Caco-2 (cell line): ENCODE measurements around the gene SYT11. TPM values are rescaled to one million over a fixed set of nuclear protein-coding genes. Genes with fewer than 3 reads are reported as not detected.

ENCODE experiments used
- BruUV-seq: library from RNA; stranded (reverse); fragments of 400-500 nt; replicated peaks from 2 replicates; lab custom pipeline; 2021; lab: Mats Ljungman, UMichigan
- CTCF ChIA-PET: fragments of 300-600 bp; sonication (Branson Sonifier 250); formaldehyde crosslinking; loops from one replicate; lab custom pipeline; 2022; ENCODE audit warnings: antibody characterized with exemption; lab: Charles Lee
- POLR2A ChIA-PET: fragments of 300-600 bp; sonication (Branson Sonifier 250); formaldehyde crosslinking; loops from one replicate; lab custom pipeline; 2022; ENCODE audit warnings: antibody characterized with exemption; lab: Charles Lee
- DNase-seq, 2 experiments: peaks; one replicate each; pipeline versions ENCODE4 v3.0.0 to v3.0.0-alpha.2; 2020 to 2022
- H3K27me3 ChIP-seq: replicated peaks from 2 replicates; pipeline ENCODE4 v1.6.0; 2011; ENCODE audit warnings: low read length; ENCODE audit not compliant: control insufficient read depth, insufficient read depth
- H3K36me3 ChIP-seq: 2 replicates; pipeline ENCODE4 v1.5.1; 2011; ENCODE audit warnings: low read length; ENCODE audit not compliant: control insufficient read depth, insufficient read depth
- H3K4me1 ChIP-seq: fragments of 250-450 bp; sonication (Bioruptor Pico); 2 replicates; pipeline ENCODE4 v1.5.1; 2020; ENCODE audit warnings: mild to moderate bottlenecking
- H3K4me3 ChIP-seq: 2 replicates; pipeline ENCODE4 v1.5.1; 2011; ENCODE audit warnings: low read depth, mild to moderate bottlenecking, control low read depth, low read length
- H3K9me3 ChIP-seq: fragments of 250-450 bp; sonication (Bioruptor Pico); 2 replicates; pipeline ENCODE4 v1.5.1; 2020; ENCODE audit warnings: mild to moderate bottlenecking, moderate library complexity
- H3K27ac Mint-ChIP-seq: one replicate; pipeline ENCODE4 v1.8.0; 2022; ENCODE audit warnings: mixed read lengths; ENCODE audit not compliant: unreplicated experiment
- H3K27me3 Mint-ChIP-seq: one replicate; pipeline ENCODE4 v1.8.0; 2022; ENCODE audit warnings: mixed read lengths; ENCODE audit not compliant: insufficient read depth, unreplicated experiment
- H3K36me3 Mint-ChIP-seq: one replicate; pipeline ENCODE4 v1.8.0; 2022; ENCODE audit warnings: mild to moderate bottlenecking, mixed read lengths; ENCODE audit not compliant: insufficient read depth, unreplicated experiment
- H3K4me1 Mint-ChIP-seq: one replicate; pipeline ENCODE4 v1.8.0; 2022; ENCODE audit warnings: low read depth, mixed read lengths; ENCODE audit not compliant: unreplicated experiment
- H3K4me3 Mint-ChIP-seq: one replicate; pipeline ENCODE4 v1.8.0; 2022; ENCODE audit warnings: mild to moderate bottlenecking, moderate library complexity, mixed read lengths; ENCODE audit not compliant: unreplicated experiment
- H3K9me3 Mint-ChIP-seq: one replicate; pipeline ENCODE4 v1.8.0; 2022; ENCODE audit warnings: mixed read lengths; ENCODE audit not compliant: unreplicated experiment
- CTCF ChIP-seq, 2 experiments: fragments of 200-600 bp in 1 of 2; IDR thresholded peaks; 1 replicate in 1 of 2; 2 replicates in 1 of 2; pipeline versions ENCODE4 v1.5.1 to v1.8.0; 2011 to 2022; ENCODE audit warnings: antibody characterized with exemption in 1 of 2, control low read depth in 1 of 2, inconsistent platforms in 1 of 2, low read depth in 1 of 2, low read length in 1 of 2, mild to moderate bottlenecking in 1 of 2, moderate library complexity in 1 of 2; ENCODE audit not compliant: insufficient read depth in 1 of 2, severe bottlenecking in 1 of 2, unreplicated experiment in 1 of 2
- intact Hi-C: fragments of 100-400 bp; cut with micrococcal nuclease; formaldehyde crosslinking; loops from one replicate; pipeline ENCODE4 v1.10.0; 2022; ENCODE audit not compliant: unreplicated experiment
- total RNA-seq: library from RNA; stranded (reverse); gene quantifications from 2 replicates; pipeline ENCODE4 v1.2.3, GENCODE V29; 2022

The SYT11 gene
- total RNA-seq, 1 experiment from 2014 or later, result 0.05 TPM

- H3K36me3 Mint-ChIP-seq, result peaks cover 6% of the 10 kb centered on the region
- H3K9me3 Mint-ChIP-seq, result no peaks in the 10 kb centered on the region
- no peak for DNase-seq
- no peak for TF ChIP-seq CTCF (IDR thresholded peaks at IDR 0.05; ENCODE audit: insufficient read depth in 1 of 2, low read depth in 1 of 2, low read length in 1 of 2, severe bottlenecking in 1 of 2, unreplicated experiment in 1 of 2)
- Histone ChIP-seq H3K4me1 (peaks cover 12% of the 10 kb centered on the region; the same call in 1 of the 2 replicates), H3K4me3 (no peak overlapping the region), H3K27me3 (no peaks in the 10 kb centered on the region), H3K36me3 (no peaks in the 10 kb centered on the region), H3K9me3 (no peaks in the 10 kb centered on the region)
- H3K4me1 Mint-ChIP-seq, result no peaks in the 10 kb centered on the region
- no peak overlapping the region for H3K27ac Mint-ChIP-seq
- ChIA-PET CTCF (interaction anchor here (1.1 kb wide), 1 partner anchor 60 kb away, joined by 3 read pairs; no protein-coding TSS in a partner anchor), POLR2A (no interaction called here)
- no peak overlapping the region for H3K4me3 Mint-ChIP-seq
- intact Hi-C loops, result no loop called here
- no TSS peak for BruUV-seq
- H3K27me3 Mint-ChIP-seq, result peaks cover 3% of the 10 kb centered on the region
Observed at GRCh38 chr1:155877945-155878344, 18.6 kb downstream of the SYT11 start.

DNA sequence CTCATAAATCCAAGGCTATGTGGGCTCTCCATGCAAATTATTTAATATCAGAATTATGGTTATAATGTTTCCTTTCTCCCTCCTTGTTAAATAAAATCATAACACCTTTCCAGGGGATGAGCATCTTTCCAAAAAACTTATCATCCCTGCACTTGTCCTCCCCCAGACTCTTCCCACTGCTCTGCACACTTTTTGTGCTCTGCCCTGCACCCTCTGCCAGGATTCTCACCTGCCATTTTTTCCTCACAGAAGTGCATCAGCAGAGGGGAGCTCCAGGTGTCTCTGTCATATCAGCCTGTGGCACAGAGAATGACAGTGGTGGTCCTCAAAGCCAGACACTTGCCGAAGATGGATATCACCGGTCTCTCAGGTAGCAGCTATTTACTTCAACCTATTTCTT lies 20.9 kb downstream of the SYT11 start:
- H3K4me3 ChIP-seq, result no peak overlapping the region
- no peaks in the 10 kb centered on the region for H3K4me1 Mint-ChIP-seq
- no peak overlapping the region for H3K4me3 Mint-ChIP-seq
- H3K27me3 Mint-ChIP-seq, result peaks cover 3% of the 10 kb centered on the region
- no TSS peak for BruUV-seq
- intact Hi-C loops, result no loop called here
- peaks cover 6% of the 10 kb centered on the region for H3K36me3 Mint-ChIP-seq
- H3K4me1 ChIP-seq, result peaks cover 12% of the 10 kb centered on the region; the same call in 1 of the 2 replicates
- H3K9me3 ChIP-seq, result no peaks in the 10 kb centered on the region
- ChIA-PET CTCF (no interaction called here), POLR2A (interaction anchor here (0.5 kb wide), 1 partner anchor 55 kb away, joined by 4 read pairs; no protein-coding TSS in a partner anchor)
- H3K27ac Mint-ChIP-seq, result no peak overlapping the region
- DNase-seq, result no peak
- H3K27me3 ChIP-seq, result no peaks in the 10 kb centered on the region
- H3K9me3 Mint-ChIP-seq, result no peaks in the 10 kb centered on the region
- no peak for TF ChIP-seq CTCF (IDR thresholded peaks at IDR 0.05; ENCODE audit: insufficient read depth in 1 of 2, low read depth in 1 of 2, low read length in 1 of 2, severe bottlenecking in 1 of 2, unreplicated experiment in 1 of 2)
- H3K36me3 ChIP-seq, result no peaks in the 10 kb centered on the region

GRCh38 chr1:155880950-155881349 lies 21.6 kb downstream of the SYT11 start:
- Mint-ChIP-seq H3K4me3 (no peak overlapping the region), H3K36me3 (peaks cover 6% of the 10 kb centered on the region), H3K27ac (no peak overlapping the region), H3K4me1 (no peaks in the 10 kb centered on the region), H3K9me3 (no peaks in the 10 kb centered on the region), H3K27me3 (peaks cover 3% of the 10 kb centered on the region)
- Histone ChIP-seq H3K9me3 (no peaks in the 10 kb centered on the region), H3K4me1 (peaks cover 12% of the 10 kb centered on the region; the same call in 1 of the 2 replicates), H3K36me3 (no peaks in the 10 kb centered on the region), H3K4me3 (no peak overlapping the region), H3K27me3 (no peaks in the 10 kb centered on the region)
- ChIA-PET CTCF (no interaction called here), POLR2A (no interaction called here)
- intact Hi-C loops, result no loop called here
- BruUV-seq, result no TSS peak
- TF ChIP-seq CTCF (IDR thresholded peaks at IDR 0.05; ENCODE audit: insufficient read depth in 1 of 2, low read depth in 1 of 2, low read length in 1 of 2, severe bottlenecking in 1 of 2, unreplicated experiment in 1 of 2), result no peak
- DNase-seq, result no peak
